ENCODE measurements around the gene SERPINI2.

Gene SERPINI2, protein sequence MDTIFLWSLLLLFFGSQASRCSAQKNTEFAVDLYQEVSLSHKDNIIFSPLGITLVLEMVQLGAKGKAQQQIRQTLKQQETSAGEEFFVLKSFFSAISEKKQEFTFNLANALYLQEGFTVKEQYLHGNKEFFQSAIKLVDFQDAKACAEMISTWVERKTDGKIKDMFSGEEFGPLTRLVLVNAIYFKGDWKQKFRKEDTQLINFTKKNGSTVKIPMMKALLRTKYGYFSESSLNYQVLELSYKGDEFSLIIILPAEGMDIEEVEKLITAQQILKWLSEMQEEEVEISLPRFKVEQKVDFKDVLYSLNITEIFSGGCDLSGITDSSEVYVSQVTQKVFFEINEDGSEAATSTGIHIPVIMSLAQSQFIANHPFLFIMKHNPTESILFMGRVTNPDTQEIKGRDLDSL

DNA sequence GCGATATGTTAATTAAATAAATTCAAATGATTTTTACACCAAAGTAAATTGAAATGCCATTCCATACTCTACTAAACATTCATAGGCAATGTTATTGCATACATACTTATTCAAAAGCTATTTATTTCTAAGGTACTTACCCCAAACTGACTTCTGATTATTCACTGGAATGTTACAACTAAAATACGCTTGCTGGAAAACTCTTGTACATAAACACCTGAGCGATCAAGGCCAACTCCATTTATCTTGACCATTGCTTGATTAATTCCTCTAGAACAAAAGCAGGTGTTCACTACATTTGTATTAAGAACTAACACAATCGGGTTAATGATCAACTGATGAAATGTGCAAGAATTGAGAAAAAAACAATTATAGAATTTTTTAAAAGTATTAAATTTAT, at the start of gene SERPINI2:
Gene SERPINI2 (minus strand): TSS at position 180 of the 400 bp plus-strand sequence. CDS start 2,208 bp downstream, outside the sequence.
- no peak for FAIRE-seq

DNA sequence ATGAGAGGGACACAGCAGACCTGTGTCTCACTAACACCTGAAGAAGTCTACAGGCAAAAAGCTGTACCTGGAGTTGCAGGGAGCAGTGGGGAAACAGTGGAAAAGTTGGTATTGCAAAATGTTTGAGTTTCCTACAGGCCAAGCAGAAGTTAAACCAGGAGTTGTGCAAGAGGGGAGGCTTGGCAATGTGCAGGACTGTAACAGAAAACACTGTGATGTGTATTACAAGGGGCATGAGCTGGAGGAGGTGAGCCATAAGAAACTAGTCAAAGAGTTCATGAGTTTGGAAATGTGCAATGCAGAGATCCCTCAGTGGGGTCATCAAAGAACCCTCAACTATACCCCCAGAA, 47.1 kb upstream of the SERPINI2 start:
- FAIRE-seq: no peak

DNA sequence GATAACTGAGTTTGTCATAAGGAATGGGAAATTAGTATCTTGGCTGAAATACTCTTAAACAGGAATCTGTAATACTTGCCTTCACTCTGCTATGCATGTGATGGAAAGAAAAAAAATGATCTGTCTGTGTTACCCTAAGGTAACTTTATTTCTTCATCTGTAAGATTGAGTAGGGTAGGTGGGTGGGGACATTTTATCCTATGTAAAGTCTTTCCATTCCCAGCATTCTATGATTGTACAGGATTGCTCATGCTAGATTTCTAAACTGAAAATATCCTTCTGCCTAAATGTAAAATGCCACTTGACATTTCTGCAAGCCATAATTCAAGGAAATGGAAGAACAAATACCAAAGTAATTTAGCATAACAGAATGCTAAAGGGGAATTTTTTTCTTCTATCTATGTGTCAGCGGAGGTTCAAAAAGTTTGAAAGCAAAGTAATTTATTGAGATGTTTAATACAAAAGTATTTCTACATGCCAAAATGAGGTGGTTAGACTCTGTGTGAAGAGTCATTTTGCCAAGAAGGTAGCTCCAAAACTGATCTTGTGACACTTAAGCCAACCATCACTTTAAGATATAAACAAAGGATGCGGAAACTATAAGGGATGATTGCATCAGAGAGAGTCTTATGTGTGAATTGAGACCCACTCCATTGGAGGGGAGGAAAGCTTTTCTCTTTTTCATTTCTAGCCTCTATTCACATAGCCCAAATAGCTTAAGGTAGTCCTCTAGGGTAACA, 46.6 kb upstream of the SERPINI2 start:
- no peak for FAIRE-seq

DNA sequence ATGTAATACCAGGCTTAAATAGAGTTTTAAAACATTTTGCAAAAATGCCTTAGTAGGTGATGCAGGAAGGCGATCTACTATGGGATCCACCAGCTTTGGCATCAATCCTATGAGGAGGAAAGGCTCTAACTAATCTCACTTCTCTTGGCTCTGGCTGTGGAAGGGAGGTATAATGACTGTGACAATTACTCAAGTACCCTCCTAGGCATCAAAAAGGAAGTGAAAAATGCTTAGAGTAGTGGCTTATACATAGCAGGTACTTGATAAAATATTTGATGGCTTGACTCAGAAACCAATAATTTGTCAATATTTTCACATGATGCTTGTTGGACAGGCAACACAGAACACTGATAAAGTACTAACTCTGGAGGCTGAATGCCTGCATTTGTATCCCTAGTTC, 34.1 kb upstream of the SERPINI2 start:
- FAIRE-seq: no peak

DNA sequence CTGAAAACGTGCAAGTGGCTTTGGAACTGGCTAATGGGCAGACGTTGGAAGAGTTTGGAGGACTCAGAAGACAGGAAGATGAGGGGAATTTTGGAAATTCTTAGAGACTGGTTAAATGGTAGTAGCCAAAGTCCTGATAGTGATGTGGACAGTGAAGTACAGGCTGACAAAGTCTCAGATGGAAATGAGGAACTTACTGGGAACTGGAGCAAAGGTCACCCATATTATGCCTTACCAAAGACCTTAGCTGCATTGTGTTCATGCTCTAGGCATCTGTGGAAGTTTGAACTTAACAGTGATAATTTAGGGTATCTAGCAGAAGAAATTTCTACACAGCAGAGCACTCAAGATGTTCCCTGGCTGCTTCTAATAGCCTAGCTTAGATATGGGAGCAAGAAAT, 28.6 kb upstream of the SERPINI2 start:
- no peak for FAIRE-seq

DNA sequence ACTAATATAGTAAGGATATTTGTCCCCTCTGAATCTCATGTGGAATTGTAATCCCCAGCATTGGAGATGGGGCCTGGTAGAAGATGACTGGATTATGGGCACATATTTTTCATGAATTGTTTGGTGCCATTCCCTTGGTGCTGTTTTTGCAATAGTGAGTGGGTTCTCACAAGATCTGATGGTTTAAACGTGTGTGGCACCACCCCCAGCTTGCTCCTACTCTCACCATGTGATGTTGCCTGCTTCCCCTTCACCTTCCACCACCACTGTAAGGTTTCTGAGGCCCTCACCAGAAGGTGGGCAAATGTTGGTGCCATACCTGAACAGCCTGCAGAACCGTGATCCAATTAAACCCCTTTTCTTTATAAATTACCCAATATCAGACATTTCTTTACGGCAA, 28.1 kb upstream of the SERPINI2 start:
- no peak for FAIRE-seq

DNA sequence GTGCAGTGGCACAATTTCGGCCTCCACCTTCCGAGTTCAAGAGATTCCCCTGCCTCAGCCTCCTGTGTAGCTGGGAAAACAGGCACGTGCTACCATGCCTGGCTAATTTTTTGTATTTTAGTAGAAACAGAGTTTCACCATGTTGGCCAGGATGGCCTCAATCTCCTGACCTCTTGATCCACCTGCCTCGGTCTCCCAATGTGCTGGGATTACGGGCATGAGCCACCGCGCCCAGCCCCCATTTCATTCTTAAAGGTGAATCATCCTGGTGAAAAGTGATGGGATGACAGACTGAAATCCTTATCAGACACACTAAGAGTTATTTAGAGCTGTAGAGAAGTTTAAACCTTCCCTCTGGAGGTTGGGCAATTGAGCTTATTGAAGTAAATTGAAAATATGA, 24.1 kb upstream of the SERPINI2 start:
- no peak for FAIRE-seq

DNA sequence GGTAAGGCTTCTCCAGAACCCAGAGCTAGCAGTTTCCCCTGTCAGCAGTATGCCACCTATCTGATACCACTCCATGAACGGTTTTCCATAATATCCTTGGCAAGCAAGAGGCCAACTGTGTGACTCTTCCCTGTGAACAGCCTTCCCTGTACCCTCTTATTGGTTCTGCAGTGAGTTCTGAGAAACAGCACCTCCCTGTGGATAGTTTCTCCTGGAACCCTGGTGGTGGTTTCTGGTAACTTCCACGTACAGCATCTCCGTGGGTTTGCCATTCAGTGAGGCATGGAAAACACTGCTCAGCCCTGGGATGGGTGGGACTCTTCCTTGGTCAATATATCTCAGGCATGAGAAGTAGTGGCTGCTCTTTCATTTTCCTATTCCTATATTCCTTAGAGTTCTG, 19.4 kb upstream of the SERPINI2 start:
- FAIRE-seq: no peak

DNA sequence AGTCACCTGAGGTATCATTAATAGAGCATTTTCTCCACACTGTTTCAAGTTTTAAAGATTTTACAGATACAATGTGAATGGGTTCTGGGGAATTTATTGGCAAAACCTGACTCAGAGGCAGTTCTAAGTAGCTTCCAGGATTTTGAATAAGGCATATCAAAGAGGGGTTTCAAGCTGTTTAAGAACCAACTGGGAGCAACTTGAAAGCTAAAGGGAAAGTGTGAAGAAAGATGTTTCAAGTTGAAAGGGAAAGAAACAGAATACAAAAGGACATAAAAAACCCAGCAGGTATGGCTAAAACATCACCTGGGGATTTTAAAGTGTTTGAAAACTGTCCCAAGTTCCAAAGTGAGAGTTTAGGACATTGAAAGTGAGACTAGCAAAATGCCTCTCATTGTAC, 17.8 kb upstream of the SERPINI2 start:
- FAIRE-seq: no peak

DNA sequence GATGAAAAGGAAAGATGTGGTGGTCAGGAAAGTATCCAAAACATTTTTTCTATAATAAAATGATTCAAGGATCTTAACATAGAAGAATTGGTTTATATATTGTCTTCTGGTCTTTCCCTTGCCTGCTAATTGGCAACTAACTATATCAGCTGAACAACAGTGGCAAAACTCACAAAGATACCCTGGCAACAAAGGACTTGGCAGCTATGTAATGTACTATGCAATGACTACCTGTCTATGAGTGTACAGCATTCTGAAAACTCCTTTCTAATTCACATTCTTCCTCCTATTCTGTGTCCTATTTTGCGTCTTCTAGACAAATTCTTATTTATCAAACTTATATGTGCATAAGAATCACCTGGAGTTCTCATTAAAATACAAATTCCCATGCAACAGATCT, 15.7 kb upstream of the SERPINI2 start:
- FAIRE-seq: no peak

DNA sequence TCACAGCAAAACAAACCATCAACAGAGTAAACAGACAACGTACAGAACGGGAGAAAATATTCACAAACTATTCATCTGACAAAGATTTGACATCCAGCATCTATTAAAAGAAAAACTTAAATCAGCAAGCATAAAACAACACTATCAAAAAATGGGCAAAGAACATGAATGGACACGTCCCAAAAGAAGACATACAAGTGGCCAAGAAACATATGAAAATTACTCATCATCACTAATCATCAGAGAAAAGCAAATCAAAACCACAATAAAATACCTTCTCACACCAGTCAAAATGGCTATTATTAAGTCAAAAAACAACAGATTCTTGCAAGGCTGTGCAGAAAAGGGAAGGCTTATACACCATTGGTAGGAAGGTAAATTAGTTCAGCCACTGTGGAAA, 13.7 kb upstream of the SERPINI2 start:
- no peak for FAIRE-seq

DNA sequence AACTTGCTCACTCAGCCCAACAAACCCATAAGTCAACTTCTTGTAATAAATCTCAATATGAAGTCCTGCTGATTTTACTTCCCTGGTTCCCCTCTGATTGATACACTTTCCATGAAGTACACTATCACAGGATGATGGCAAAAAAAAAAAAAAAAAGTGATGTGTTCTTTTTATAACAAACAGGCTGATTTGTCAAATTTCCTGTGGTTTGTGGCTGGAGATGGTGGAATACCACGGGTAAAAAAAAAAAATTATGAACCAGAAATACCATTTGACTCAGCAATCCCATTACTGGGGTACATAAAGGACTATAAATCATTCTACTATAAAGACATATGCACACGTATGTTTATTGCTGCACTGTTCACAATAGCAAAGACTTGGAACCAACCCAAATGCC, 10.7 kb upstream of the SERPINI2 start:
- no peak for FAIRE-seq

DNA sequence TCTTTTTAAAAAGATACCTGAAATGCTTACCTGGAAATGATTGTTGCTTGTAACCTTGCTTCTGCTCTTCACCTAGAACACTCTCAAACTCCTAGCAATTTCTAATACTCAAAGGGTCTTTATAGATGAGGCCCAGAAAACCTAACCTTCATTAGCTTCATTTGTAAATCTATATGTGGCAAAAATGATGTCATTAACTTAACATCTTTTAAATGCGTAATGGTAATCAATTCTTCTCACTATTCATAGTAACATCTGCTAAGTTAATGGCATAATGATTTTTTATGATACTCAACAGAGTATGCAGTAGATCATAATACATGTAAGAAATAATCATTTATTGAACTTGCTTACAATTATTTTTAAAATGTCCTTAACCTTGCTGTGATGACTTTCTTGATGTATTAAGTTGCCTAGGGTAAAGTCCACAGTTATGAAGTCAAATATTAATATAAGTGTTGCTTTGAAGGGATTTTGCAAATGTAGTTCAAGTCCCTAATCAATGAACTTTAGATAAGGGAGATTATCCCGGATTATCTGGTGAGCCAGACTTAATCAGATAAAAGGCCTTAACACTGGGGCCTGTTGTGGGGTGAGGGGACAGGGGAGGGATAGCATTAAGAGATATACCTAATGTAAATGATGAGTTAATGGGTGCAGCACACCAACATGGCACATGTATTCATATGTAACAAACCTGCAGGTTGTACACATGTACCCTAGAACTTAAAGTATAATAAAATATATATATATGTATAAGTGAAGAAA, 10.1 kb upstream of the SERPINI2 start:
- no peak for FAIRE-seq

DNA sequence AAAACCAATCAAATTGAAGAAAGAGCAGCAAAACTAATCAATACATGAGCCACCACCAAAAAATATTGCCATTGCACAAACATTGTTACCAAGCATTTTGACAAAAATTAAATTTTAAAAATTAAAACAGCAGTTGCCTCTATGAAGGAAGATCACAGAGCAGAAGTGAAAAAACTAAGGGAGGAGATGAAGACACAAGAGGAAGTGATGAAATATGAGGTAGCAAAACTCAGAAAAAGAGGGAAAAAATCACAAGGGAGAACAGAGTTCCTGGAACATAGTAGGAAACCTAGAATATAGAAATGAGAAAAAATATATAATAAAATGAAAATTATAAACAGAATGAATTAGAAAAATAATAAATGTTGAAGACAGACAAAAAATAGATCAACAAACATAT, 7.3 kb upstream of the SERPINI2 start:
- no peak for FAIRE-seq

DNA sequence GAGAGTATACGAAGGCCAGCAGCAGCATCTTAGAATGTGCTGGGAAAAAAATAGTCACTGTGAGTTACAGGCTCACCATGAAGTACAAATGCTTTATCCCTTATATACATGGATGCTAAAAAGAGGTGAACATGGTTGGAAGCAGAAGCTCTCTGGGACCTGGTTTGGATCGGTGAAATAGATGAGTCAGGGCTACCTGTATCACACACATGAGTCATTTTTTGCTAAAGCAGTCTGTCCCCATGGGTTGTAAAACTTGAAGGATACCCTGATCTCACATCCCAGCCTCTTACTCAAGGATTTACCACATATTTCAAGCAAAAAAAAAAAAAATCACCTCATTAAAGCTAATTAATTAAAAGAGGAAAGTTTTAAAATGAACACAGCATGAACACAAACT, 6.9 kb upstream of the SERPINI2 start:
- FAIRE-seq: no peak

DNA sequence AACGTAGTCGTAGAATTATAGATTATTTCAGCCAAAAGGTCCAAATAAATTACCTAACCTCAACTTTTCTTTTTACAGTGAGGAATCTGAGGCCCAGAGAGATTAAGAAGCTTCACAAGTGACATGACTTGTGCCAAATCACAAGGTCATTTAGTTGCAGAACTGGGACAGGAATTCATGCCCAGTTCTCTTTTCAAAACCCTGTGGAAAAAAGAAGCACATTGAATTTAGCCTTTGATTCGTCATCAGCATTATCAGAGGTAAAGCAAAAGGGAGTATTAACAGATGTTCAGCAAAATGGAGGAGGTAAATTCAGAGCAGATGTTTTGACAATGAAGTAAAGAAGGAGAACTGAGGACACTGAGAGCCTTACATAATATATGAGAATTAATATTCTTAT, 4.5 kb downstream of the SERPINI2 start:
- no peak for FAIRE-seq

DNA sequence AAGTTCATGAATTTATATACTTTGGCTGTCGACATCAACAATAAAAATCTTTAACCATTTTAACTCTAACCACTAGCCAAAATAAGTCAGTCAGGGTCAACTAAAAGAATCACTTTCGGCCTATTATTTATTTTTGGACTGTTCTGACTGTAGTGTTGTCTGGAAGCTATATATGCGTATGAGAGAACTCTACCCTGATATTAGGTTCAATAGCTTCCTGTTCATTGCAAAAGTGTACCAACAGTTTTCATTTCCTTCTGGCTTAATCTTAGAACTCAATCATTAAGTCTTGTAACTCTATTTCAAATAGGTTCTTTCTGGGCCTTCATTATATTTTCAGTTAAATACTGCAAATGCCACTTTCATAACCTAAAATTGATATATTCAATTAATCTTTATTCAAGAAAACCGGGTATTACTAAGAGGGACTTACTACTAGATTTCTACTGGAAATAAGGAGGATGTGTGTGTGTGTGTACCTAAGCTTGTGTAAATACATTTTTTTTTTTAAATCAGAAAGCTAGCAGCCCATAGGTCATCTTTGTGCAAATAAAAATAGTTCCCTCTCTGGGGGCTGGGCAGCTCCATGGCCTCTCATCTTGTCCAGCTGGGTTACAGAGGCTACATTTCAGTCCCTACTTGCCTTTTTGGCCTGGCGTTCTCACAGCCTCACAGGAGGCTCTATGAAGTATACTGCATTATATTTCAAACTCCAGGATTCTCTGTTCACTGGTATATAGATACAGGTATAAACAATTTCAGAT, 5.8 kb downstream of the SERPINI2 start:
- no peak for FAIRE-seq

DNA sequence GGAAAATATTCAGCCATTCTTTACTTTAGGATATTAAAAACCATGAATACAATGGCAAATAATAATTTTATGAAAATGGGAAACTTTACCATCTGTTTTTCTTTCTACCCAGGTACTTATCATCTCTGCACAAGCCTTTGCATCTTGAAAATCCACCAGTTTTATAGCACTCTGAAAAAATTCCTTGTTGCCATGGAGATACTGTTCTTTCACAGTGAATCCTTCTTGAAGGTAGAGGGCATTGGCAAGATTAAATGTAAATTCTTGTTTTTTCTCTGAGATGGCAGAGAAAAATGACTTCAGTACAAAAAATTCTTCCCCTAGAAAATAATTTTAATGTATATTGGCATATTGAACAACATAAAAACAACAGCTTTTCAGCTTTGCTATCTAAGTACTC, 6.9 kb downstream of the SERPINI2 start:
- no peak for FAIRE-seq

DNA sequence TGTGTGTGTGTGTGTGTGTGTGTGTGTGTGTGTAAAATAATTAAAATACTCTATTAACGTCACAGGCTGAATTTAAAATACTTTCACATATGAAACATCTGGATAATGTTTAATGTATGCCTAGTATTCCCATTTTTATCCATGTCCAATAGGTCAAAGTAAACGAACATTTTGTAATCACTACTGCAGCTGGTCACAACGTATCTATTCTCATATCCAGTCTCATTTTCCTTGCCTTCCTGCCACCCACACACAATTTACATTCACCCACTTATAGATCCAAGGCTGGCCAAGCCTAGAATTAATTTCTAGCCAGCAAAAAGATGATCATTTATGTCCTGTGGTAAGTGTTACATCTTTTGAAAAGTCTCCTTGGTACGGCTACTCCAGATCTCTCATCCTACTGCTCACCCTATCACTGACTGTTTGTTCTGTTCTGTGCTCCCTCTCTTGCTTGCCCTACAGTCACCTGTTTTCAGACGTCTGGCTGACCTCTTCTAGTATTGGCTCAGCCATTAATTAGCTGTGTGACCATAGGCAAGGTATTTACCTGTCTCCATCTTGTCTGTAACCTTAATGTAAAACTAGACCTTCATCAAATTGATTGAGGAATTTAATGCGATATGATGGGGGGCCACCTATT, 17.6 kb downstream of the SERPINI2 start:
- no peak for FAIRE-seq

DNA sequence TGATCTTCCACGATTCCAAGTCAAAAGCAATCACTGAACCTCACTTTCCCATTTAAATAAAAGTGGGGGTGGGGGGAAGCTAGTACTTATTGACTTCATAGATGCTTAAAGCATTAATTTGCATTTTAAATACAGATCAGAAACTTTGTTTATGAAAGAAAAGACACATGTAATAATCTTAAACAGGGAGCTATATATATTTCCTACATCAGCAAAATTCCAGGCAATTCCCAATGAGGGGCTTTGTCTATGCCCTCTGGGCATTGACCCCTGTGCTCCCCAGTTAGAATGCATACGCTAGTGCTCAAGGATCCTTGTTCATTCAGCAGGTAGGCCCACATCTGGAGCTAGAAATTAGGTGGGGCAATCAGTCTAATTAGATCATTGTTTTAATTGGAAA, 20.0 kb downstream of the SERPINI2 start:
- no peak for FAIRE-seq

DNA sequence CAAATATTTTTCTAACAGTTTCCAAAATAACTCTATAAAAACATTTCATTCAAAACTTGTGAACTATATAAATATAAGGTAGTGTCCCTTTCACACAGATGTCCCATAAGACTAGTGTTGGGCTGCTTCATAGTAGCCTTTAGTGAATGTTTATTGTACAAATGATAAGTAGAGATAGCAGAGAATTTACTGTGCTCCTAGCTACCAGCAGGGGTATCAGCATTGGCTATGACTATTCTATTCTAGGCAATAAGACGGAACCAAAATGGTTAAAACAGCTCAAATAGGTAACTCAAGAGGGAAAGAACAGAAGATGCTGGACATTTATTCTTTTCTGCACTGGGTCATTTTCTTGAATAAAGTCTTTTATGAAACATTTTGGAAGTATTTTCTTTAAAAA, 22.6 kb downstream of the SERPINI2 start:
- FAIRE-seq: no peak

DNA sequence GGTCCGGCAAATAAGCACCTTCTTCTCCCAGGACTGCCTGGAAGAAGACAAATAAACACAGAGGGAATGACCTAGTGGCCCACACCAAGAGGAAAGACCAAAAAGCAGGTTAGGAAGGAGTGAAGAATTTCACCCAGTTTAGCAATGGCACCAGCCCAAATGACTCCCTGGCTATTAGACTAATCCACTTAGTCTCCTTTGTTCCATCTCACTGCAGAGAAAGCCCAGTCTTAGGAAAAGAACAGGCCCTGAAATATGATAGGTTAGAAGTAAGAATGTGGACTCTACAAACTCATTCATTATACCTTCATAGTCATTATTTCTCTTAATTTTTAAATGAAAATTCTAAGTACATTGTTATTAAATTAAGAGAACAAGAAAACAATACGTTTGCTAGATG, 23.2 kb downstream of the SERPINI2 start:
- no peak for FAIRE-seq

DNA sequence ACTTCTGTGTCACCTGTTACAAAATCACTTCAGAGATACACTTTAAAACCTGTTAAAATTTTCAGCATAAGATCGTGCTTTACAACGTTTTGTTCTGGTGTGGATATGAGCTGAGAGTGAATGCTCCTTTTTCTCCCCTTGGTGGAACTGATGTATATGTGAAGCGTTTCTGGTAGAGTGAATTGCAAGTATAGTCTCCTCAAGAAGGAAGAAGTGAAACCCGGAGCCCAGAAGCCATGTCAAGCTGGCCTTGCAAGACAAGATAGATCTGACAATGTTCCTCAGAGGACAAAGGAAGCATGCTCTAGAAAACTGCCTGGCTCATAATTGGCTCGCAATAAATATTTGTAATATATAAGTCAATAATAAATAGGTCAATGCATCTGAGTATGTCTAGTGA, 23.6 kb downstream of the SERPINI2 start:
- FAIRE-seq: no peak
